GM13977 (cell line): ENCODE data around the gene TRDN.

Source experiments
- DNase-seq: peaks from one replicate; pipeline ENCODE4 v3.0.0; 2012; ENCODE audit warnings: low spot score
- CTCF ChIP-seq: IDR thresholded peaks from 2 replicates; pipeline ENCODE4 v1.5.1; 2012; ENCODE audit warnings: mild to moderate bottlenecking, control low read depth; ENCODE audit not compliant: insufficient read depth; ENCODE audit errors: extremely low read depth, missing control alignments
- in situ Hi-C: fragments of 300-500 bp; cut with MboI; formaldehyde crosslinking; loops from one replicate; pipeline ENCODE4 v1.12.0; 2022; ENCODE audit warnings: low sequenced_read_pairs, low pct_unique_long_range_greater_than_20kb, mixed read lengths, inconsistent platforms; ENCODE audit not compliant: unreplicated experiment

Gene TRDN

GRCh38 chr6:123224077-123224476, 412.7 kb downstream of the TRDN start:
- TF ChIP-seq CTCF, result no peak
- DNase-seq, result no peak
- in situ Hi-C loops, result no loop called here

- in situ Hi-C loops, result no loop called here
- no peak for TF ChIP-seq CTCF
- DNase-seq, result no peak
These were observed 413.3 kb downstream of the TRDN start for GRCh38 chr6:123223461-123223860.

- no peak for TF ChIP-seq CTCF
- no peak for DNase-seq
- in situ Hi-C loops, result no loop called here
These were observed 421.5 kb downstream of the TRDN start for GRCh38 chr6:123215211-123215610.

- in situ Hi-C loops, result no loop called here
- no peak for DNase-seq
- TF ChIP-seq CTCF, result no peak
These were observed 422.3 kb downstream of the TRDN start for GRCh38 chr6:123214433-123214832.

GRCh38 chr6:123213921-123214320, 422.8 kb downstream of the TRDN start:
- in situ Hi-C loops, result no loop called here
- DNase-seq, result no peak
- no peak for TF ChIP-seq CTCF

- DNase-seq, result no peak
- in situ Hi-C loops, result no loop called here
- TF ChIP-seq CTCF, result no peak
These were observed 424.8 kb downstream of the TRDN start for GRCh38 chr6:123211777-123212545.

GRCh38 chr6:123210645-123211044, 426.1 kb downstream of the TRDN start:
- DNase-seq, result no peak
- TF ChIP-seq CTCF, result no peak
- in situ Hi-C loops, result no loop called here
